RWPE2 (cell line): Measurements from ENCODE around the gene PLEKHA3.

Experiments used
- ATAC-seq: fragments of 200-7000 bp; cut with Tn5 transposase; 3 replicates; pipeline ENCODE4 v1.9.1; 2021; ENCODE audit warnings: low read depth
- DNase-seq: peaks from one replicate; pipeline ENCODE4 v3.0.0-alpha.2; 2020; ENCODE audit warnings: low spot score
- H3K27ac ChIP-seq: fragments of 450-650 bp; 2 replicates; pipeline ENCODE4 v1.5.1; 2017; ENCODE audit warnings: mild to moderate bottlenecking; ENCODE audit not compliant: poor library complexity, severe bottlenecking
- H3K27me3 ChIP-seq: fragments of 250-450 bp; sonication (Bioruptor Pico); 2 replicates; pipeline ENCODE4 v1.5.1; 2021; ENCODE audit warnings: mild to moderate bottlenecking, moderate library complexity; ENCODE audit not compliant: insufficient read depth, poor library complexity, severe bottlenecking
- H3K36me3 ChIP-seq: fragments of 250-450 bp; sonication (Bioruptor Pico); 2 replicates; pipeline ENCODE4 v1.5.1; 2020; ENCODE audit warnings: low read depth, mild to moderate bottlenecking, moderate library complexity
- H3K4me1 ChIP-seq: fragments of 250-450 bp; sonication (Bioruptor Pico); 2 replicates; pipeline ENCODE4 v1.5.1; 2021; ENCODE audit warnings: mild to moderate bottlenecking, moderate library complexity; ENCODE audit not compliant: insufficient read depth, poor library complexity, severe bottlenecking
- H3K4me3 ChIP-seq: fragments of 250-450 bp; sonication (Bioruptor Pico); 2 replicates; pipeline ENCODE4 v1.5.1; 2021; ENCODE audit warnings: mild to moderate bottlenecking, moderate library complexity; ENCODE audit not compliant: severe bottlenecking
- H3K9me3 ChIP-seq: fragments of 250-450 bp; sonication (Bioruptor Pico); 2 replicates; pipeline ENCODE4 v1.5.1; 2021; ENCODE audit warnings: mild to moderate bottlenecking, moderate library complexity; ENCODE audit not compliant: severe bottlenecking
- TF ChIP-seq, protein P1 (sequence below): fragments of 450-650 bp; IDR thresholded peaks from one replicate; pipeline ENCODE4 v1.5.1; 2017; ENCODE audit warnings: mild to moderate bottlenecking, moderate library complexity; ENCODE audit not compliant: poor library complexity, severe bottlenecking

The PLEKHA3 gene

GRCh38 chr2:178529194-178529593 is 48.9 kb downstream of the PLEKHA3 start:
- H3K27me3 ChIP-seq = no peaks in the 10 kb centered on the region
- H3K4me1 ChIP-seq = peaks cover 3% of the 10 kb centered on the region
- H3K4me3 ChIP-seq = no peak overlapping the region
- TF ChIP-seq, protein P1, sequence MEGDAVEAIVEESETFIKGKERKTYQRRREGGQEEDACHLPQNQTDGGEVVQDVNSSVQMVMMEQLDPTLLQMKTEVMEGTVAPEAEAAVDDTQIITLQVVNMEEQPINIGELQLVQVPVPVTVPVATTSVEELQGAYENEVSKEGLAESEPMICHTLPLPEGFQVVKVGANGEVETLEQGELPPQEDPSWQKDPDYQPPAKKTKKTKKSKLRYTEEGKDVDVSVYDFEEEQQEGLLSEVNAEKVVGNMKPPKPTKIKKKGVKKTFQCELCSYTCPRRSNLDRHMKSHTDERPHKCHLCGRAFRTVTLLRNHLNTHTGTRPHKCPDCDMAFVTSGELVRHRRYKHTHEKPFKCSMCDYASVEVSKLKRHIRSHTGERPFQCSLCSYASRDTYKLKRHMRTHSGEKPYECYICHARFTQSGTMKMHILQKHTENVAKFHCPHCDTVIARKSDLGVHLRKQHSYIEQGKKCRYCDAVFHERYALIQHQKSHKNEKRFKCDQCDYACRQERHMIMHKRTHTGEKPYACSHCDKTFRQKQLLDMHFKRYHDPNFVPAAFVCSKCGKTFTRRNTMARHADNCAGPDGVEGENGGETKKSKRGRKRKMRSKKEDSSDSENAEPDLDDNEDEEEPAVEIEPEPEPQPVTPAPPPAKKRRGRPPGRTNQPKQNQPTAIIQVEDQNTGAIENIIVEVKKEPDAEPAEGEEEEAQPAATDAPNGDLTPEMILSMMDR = no peak
- H3K9me3 ChIP-seq = no peaks in the 10 kb centered on the region
- ATAC-seq = no peak
- peaks cover 15% of the 10 kb centered on the region for H3K36me3 ChIP-seq
- H3K27ac ChIP-seq = no peak overlapping the region
- no peak for DNase-seq

- H3K9me3 ChIP-seq = no peaks in the 10 kb centered on the region
- no peak overlapping the region for H3K27ac ChIP-seq
- TF ChIP-seq, protein P1 = no peak
- ATAC-seq (no peak), DNase-seq (no peak)
- H3K27me3 ChIP-seq = no peaks in the 10 kb centered on the region
- H3K4me3 ChIP-seq = no peak overlapping the region
- no peaks in the 10 kb centered on the region for H3K4me1 ChIP-seq
- peaks cover 21% of the 10 kb centered on the region for H3K36me3 ChIP-seq
Measured at GRCh38 chr2:178530131-178530530, 49.9 kb downstream of the PLEKHA3 start.

DNA sequence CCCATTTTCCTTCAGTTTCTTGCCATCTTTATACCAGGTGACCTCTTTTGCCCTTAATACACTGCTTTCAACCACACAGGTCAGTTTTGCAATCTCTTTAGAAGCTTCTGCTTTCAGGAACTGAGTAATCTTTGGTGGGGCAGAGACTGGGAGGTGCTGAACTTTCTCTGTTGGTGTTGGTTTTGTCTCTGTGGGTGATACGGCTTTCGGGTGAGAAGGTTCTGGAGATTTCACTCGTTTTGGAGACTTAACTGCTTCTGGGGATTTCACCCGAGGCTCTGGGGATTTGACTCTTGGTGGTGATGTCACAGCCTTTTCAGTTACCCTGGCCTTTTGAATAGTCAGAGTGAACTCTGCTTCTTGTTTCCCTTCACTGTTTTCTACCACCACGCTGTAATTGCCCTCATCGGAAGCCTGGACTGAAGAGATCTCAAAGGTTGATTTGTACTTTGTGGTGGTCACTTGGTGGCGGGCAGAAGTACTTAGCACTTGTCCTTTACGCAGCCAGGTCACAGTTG is 50.4 kb downstream of the PLEKHA3 start:
- Histone ChIP-seq H3K4me1 (no peaks in the 10 kb centered on the region), H3K9me3 (no peaks in the 10 kb centered on the region), H3K27ac (no peak overlapping the region), H3K36me3 (peaks cover 21% of the 10 kb centered on the region), H3K27me3 (no peaks in the 10 kb centered on the region), H3K4me3 (no peak overlapping the region)
- peak; percentile 53 for ATAC-seq
- TF ChIP-seq, protein P1 = no peak
- no peak for DNase-seq

DNA sequence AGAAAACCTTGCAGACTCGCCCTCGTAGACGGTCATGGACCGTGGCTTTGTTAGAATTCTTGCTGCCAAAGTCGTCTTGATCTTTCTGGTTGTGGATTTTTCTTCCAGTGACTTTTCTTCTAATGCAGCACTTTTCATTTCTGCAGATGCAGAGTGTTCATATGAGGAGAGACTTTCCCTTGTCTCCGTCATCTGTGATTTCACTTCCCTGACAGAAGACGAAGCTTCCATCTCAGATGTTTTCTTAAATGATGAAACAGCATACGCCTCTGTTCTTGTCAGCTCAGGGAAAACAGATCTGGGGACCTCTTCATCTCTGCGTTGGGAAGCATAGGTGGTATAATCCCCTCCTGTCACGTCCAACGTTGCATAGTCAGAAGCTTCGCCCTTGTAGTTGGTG is 50.9 kb downstream of the PLEKHA3 start:
- Histone ChIP-seq H3K4me1 (no peaks in the 10 kb centered on the region), H3K27ac (no peak overlapping the region), H3K36me3 (peaks cover 21% of the 10 kb centered on the region), H3K27me3 (no peaks in the 10 kb centered on the region), H3K9me3 (no peaks in the 10 kb centered on the region), H3K4me3 (no peak overlapping the region)
- no peak for ATAC-seq
- TF ChIP-seq, protein P1 = no peak
- no peak for DNase-seq

DNA sequence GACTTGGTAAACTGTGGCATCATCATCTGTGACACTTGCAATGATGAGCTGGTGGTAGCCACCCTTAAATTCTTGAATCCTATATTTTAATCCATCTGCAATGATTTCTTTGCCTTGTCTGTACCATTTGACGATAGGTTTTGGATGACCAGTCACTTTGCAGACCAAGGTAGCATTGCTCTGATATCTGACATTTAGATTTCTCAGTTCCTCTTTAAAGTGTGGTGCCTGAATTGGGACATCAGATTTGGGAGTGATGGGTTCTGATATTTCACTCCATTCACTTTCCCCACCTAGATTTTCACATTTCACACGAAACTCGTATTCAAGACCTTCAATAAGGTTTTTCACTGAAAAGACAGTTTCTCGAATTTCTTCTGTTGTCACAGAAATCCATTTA is 55.8 kb downstream of the PLEKHA3 start:
- no peak overlapping the region for H3K27ac ChIP-seq
- ATAC-seq = no peak
- no peaks in the 10 kb centered on the region for H3K27me3 ChIP-seq
- no peaks in the 10 kb centered on the region for H3K9me3 ChIP-seq
- no peaks in the 10 kb centered on the region for H3K4me1 ChIP-seq
- H3K36me3 ChIP-seq = peaks cover 52% of the 10 kb centered on the region
- DNase-seq = no peak
- TF ChIP-seq, protein P1 = no peak
- no peak overlapping the region for H3K4me3 ChIP-seq
